ENCODE results near the gene FBXO40.

GRCh38 chr3:121601212-121601812 lies 8.1 kb downstream of the FBXO40 start:
- TF ChIP-seq EZH2 (conservative IDR thresholded peaks at IDR 0.05; ENCODE audit: low read depth, low read length) (no peak), ZNF335 (CRISPR knock-in tag; IDR thresholded peaks at IDR 0.05) (no peak), ZNF580 (CRISPR knock-in tag; IDR thresholded peaks at IDR 0.05; ENCODE audit: borderline replicate concordance, low read depth) (no peak)

Measured in HepG2 (cell line).